GM12878 (cell line): ENCODE measurements around the gene CYREN.

Source experiments
- EZH2 ChIP-seq: IDR thresholded peaks from 2 replicates; pipeline ENCODE4 v1.6.1; 2012; ENCODE audit warnings: low read depth, mild to moderate bottlenecking, control low read depth, inconsistent platforms, low read length, borderline replicate concordance; ENCODE audit not compliant: control insufficient read depth
- NFYB ChIP-seq: IDR thresholded peaks from 2 replicates; pipeline ENCODE4 v1.6.1; 2011; ENCODE audit warnings: low read depth, mild to moderate bottlenecking, low read length, improper control_type of control experiment, moderate library complexity; ENCODE audit not compliant: insufficient read depth
- POLR2AphosphoS5 ChIP-seq: IDR thresholded peaks from 2 replicates; pipeline ENCODE4 v1.6.1; 2011; ENCODE audit warnings: mild to moderate bottlenecking, low read length, inconsistent platforms
- TCF12 ChIP-seq: IDR thresholded peaks from 2 replicates; pipeline ENCODE4 v1.6.1; 2011; ENCODE audit warnings: low read depth, mild to moderate bottlenecking, low read length
- ZBTB33 ChIP-seq: fragments of 450-650 bp; IDR thresholded peaks from 2 replicates; pipeline ENCODE4 v1.6.1; 2017; ENCODE audit warnings: mild to moderate bottlenecking
- TF ChIP-seq, protein P1 (sequence below), 3 experiments: IDR thresholded peaks in 2 of 3; conservative IDR thresholded peaks in 1 of 3; 2 replicates each; pipeline ENCODE4 v1.5.1; 2011; ENCODE audit warnings: low read depth in 3 of 3, low read length in 3 of 3, mild to moderate bottlenecking in 3 of 3, control low read depth in 2 of 3, moderate library complexity in 2 of 3, inconsistent platforms in 1 of 3, mixed read lengths in 1 of 3; ENCODE audit not compliant: control insufficient read depth in 2 of 3, insufficient read depth in 1 of 3; ENCODE audit errors: extremely low read depth in 1 of 3

DNA sequence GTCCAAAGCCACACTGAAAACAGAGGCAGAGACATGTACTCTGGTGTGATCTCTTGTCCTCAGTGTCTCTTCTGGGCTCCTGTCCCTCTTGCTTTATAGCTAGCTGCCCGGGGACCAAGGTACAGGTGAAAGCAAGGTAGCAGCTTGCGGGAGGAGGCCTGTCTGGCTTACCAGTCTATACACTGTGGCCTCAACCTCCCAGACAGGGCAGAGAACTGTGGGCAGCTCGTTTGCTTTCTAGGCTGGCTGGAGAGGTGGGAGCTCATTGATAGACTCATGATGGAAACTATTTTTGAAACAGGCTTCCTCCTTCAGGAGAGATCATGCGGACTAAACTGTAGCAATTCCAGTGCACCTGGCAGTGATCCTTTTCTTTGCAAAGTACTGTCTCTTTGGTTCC lies 4.6 kb downstream of the CYREN start:
- TF ChIP-seq EZH2: no peak
- TF ChIP-seq TCF12: no peak
- TF ChIP-seq, protein P1, sequence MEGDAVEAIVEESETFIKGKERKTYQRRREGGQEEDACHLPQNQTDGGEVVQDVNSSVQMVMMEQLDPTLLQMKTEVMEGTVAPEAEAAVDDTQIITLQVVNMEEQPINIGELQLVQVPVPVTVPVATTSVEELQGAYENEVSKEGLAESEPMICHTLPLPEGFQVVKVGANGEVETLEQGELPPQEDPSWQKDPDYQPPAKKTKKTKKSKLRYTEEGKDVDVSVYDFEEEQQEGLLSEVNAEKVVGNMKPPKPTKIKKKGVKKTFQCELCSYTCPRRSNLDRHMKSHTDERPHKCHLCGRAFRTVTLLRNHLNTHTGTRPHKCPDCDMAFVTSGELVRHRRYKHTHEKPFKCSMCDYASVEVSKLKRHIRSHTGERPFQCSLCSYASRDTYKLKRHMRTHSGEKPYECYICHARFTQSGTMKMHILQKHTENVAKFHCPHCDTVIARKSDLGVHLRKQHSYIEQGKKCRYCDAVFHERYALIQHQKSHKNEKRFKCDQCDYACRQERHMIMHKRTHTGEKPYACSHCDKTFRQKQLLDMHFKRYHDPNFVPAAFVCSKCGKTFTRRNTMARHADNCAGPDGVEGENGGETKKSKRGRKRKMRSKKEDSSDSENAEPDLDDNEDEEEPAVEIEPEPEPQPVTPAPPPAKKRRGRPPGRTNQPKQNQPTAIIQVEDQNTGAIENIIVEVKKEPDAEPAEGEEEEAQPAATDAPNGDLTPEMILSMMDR (IDR thresholded peaks at IDR 0.05 in 2 of 3, conservative IDR thresholded peaks at IDR 0.05 in 1 of 3; ENCODE audit: control insufficient read depth in 2 of 3, extremely low read depth in 1 of 3, insufficient read depth in 1 of 3, low read depth in 3 of 3, low read length in 3 of 3): no peak
- TF ChIP-seq POLR2AphosphoS5: no peak; the same call in none of the 2 replicates
- TF ChIP-seq NFYB: no peak
- TF ChIP-seq ZBTB33: no peak
